ENCODE data around the gene ANOS1.
"Not testable (repeated sequence)": the region's sequence is repeated elsewhere in the genome, so short reads cannot be mapped to it uniquely, and the experiment has no call there.

Gene ANOS1

GRCh38 chrX:8546715-8547114 lies 185.2 kb downstream of the ANOS1 start:
- H3K4me3 ChIP-seq (replicated peaks in 1 of 2; ENCODE audit: low read depth in 2 of 2, low read length in 2 of 2) = no peak overlapping the region
- no peak for TF ChIP-seq CTCF (IDR thresholded peaks at IDR 0.05; ENCODE audit: low read depth, low read length)
- DNase-seq (ENCODE audit: low read depth in 2 of 2) = no peak

GRCh38 chrX:8520791-8521190 lies 211.1 kb downstream of the ANOS1 start:
- no peak for TF ChIP-seq CTCF (IDR thresholded peaks at IDR 0.05; ENCODE audit: low read depth, low read length)
- no peak for DNase-seq (ENCODE audit: low read depth in 2 of 2)
- no peak overlapping the region for H3K4me3 ChIP-seq (replicated peaks in 1 of 2; ENCODE audit: low read depth in 2 of 2, low read length in 2 of 2)

GRCh38 chrX:8520178-8520577 lies 211.8 kb downstream of the ANOS1 start:
- no peak overlapping the region for H3K4me3 ChIP-seq (replicated peaks in 1 of 2; ENCODE audit: low read depth in 2 of 2, low read length in 2 of 2)
- TF ChIP-seq CTCF (IDR thresholded peaks at IDR 0.05; ENCODE audit: low read depth, low read length) = no peak
- DNase-seq (ENCODE audit: low read depth in 2 of 2) = no peak

GRCh38 chrX:8504451-8504850 lies 227.5 kb downstream of the ANOS1 start:
- TF ChIP-seq CTCF (IDR thresholded peaks at IDR 0.05; ENCODE audit: low read depth, low read length) = no peak

GRCh38 chrX:8502101-8502500 lies 229.8 kb downstream of the ANOS1 start:
- H3K4me3 ChIP-seq (replicated peaks in 1 of 2; ENCODE audit: low read depth in 2 of 2, low read length in 2 of 2); DNase-seq (ENCODE audit: low read depth in 2 of 2): not testable (repeated sequence)

More at GRCh38 chrX:8504451-8504850, 227.5 kb downstream of the ANOS1 start:
- no peak overlapping the region for H3K4me3 ChIP-seq (replicated peaks in 1 of 2; ENCODE audit: low read depth in 2 of 2, low read length in 2 of 2)
- DNase-seq (ENCODE audit: low read depth in 2 of 2) = peak; percentile 29 to 79

GRCh38 chrX:8500203-8500602 lies 231.7 kb downstream of the ANOS1 start:
- no peak for TF ChIP-seq CTCF (IDR thresholded peaks at IDR 0.05; ENCODE audit: low read depth, low read length)
- DNase-seq (ENCODE audit: low read depth in 2 of 2) = no peak
- no peak overlapping the region for H3K4me3 ChIP-seq (replicated peaks in 1 of 2; ENCODE audit: low read depth in 2 of 2, low read length in 2 of 2)

- not testable (repeated sequence) for H3K4me3 ChIP-seq (replicated peaks in 1 of 2; ENCODE audit: low read depth in 2 of 2, low read length in 2 of 2); DNase-seq (ENCODE audit: low read depth in 2 of 2)
Observed at GRCh38 chrX:8495036-8495435, 236.9 kb downstream of the ANOS1 start.

GRCh38 chrX:8484360-8484949 lies 247.5 kb downstream of the ANOS1 start:
- TF ChIP-seq CTCF (IDR thresholded peaks at IDR 0.05; ENCODE audit: low read depth, low read length) = no peak
- DNase-seq (ENCODE audit: low read depth in 2 of 2) = no peak

More at GRCh38 chrX:8484360-8484949, 247.5 kb downstream of the ANOS1 start:
- no peak overlapping the region for H3K4me3 ChIP-seq (replicated peaks in 1 of 2; ENCODE audit: low read depth in 2 of 2, low read length in 2 of 2)
